Natural killer cell (primary cell): Measurements from ENCODE around the gene MMP28. TPM values are rescaled to one million over a fixed set of nuclear protein-coding genes. Genes with fewer than 3 reads are reported as not detected.

ENCODE experiments used
- ATAC-seq, 3 donors: fragments of 150-1000 bp in 2 of 3; fragments of 200-7000 bp in 1 of 3; cut with Tn5 transposase; 1 replicate in 1 of 3; 2 replicates in 2 of 3; pipeline ENCODE4 v1.10.0; 2021; ENCODE audit warnings: mild to moderate bottlenecking in 2 of 3, moderate library complexity in 2 of 3
- DNase-seq, 2 donors: peaks; one replicate each; pipeline versions ENCODE4 v3.0.0 to v3.0.0-alpha.2; 2013 to 2021; ENCODE audit warnings: mixed read lengths in 1 of 2
- H3K27ac ChIP-seq: one replicate; pipeline ENCODE4 v1.5.1; 2013; ENCODE audit warnings: mild to moderate bottlenecking, low read length
- H3K27me3 ChIP-seq: one replicate; pipeline ENCODE4 v1.6.1; 2013; ENCODE audit warnings: low read length; ENCODE audit not compliant: control insufficient read depth, insufficient read depth
- H3K36me3 ChIP-seq: one replicate; pipeline ENCODE4 v1.6.1; 2013; ENCODE audit warnings: low read length; ENCODE audit not compliant: control insufficient read depth, insufficient read depth
- H3K4me1 ChIP-seq: one replicate; pipeline ENCODE4 v1.6.1; 2013; ENCODE audit warnings: low read length; ENCODE audit not compliant: control insufficient read depth, insufficient read depth
- H3K4me3 ChIP-seq: one replicate; pipeline ENCODE4 v1.5.1; 2013; ENCODE audit warnings: low read length
- H3K9me3 ChIP-seq: one replicate; pipeline ENCODE4 v1.6.1; 2013; ENCODE audit warnings: low read length; ENCODE audit not compliant: control insufficient read depth, insufficient read depth
- H3K27ac Mint-ChIP-seq, 2 donors: one replicate each; pipeline ENCODE4 v1.8.0; 2022; ENCODE audit warnings: mild to moderate bottlenecking in 2 of 2, mixed read lengths in 2 of 2, moderate library complexity in 1 of 2
- H3K27me3 Mint-ChIP-seq, 2 donors: one replicate each; pipeline ENCODE4 v1.8.0; 2022; ENCODE audit warnings: low read depth in 2 of 2, mixed read lengths in 2 of 2
- H3K36me3 Mint-ChIP-seq: one replicate; pipeline ENCODE4 v1.8.0; 2022; ENCODE audit warnings: mixed read lengths
- H3K4me1 Mint-ChIP-seq, 2 donors: one replicate each; pipeline ENCODE4 v1.8.0; 2022; ENCODE audit warnings: mixed read lengths in 2 of 2
- H3K4me3 Mint-ChIP-seq: one replicate; pipeline ENCODE4 v1.8.0; 2022; ENCODE audit warnings: mild to moderate bottlenecking, moderate library complexity, mixed read lengths
- H3K9me3 Mint-ChIP-seq, 2 donors: one replicate each; pipeline ENCODE4 v1.8.0; 2022; ENCODE audit warnings: mixed read lengths in 2 of 2
- CTCF ChIP-seq: fragments of 200-600 bp; IDR thresholded peaks from one replicate; pipeline ENCODE4 v1.8.0; 2022; ENCODE audit warnings: antibody characterized with exemption
- WGBS: methylation state at CpG from one replicate; pipeline ENCODE4 v1.1.7; 2013; ENCODE audit warnings: missing lambda C conversion rate; ENCODE audit not compliant: insufficient coverage; 5-methylcytosine and 5-hydroxymethylcytosine counted together
- intact Hi-C: fragments of 100-400 bp; cut with micrococcal nuclease; formaldehyde crosslinking; loops from one replicate; pipeline ENCODE4 v1.14.2; 2022
- total RNA-seq, 4 donors: library from RNA; stranded (reverse); fragments of 120-200 nt in 1 of 4; gene quantifications; one replicate each; pipeline versions ENCODE4 v1.2.3 to v1.2.4, GENCODE V29; 2013 to 2022

MMP28 gene
- total RNA-seq, 3 donors from 2014 or later (not counting 1 experiment from before 2014, with no cell fraction given) = 1.1 TPM; not detected in 2

- TF ChIP-seq CTCF = no peak
- Histone ChIP-seq H3K4me1 (peaks cover 4% of the 10 kb centered on the region), H3K4me3 (no peak overlapping the region), H3K36me3 (peaks cover 79% of the 10 kb centered on the region), H3K27me3 (no peaks in the 10 kb centered on the region), H3K27ac (no peak overlapping the region), H3K9me3 (no peaks in the 10 kb centered on the region)
- no peaks in the 10 kb centered on the region for H3K9me3 Mint-ChIP-seq
- DNase-seq (no peak), ATAC-seq (no peak)
- no peaks in the 10 kb centered on the region for H3K27me3 Mint-ChIP-seq
- H3K4me3 Mint-ChIP-seq = no peak overlapping the region
- peaks cover 16 to 22% of the 10 kb centered on the region in 2 donors for H3K4me1 Mint-ChIP-seq
- peaks cover 16% of the 10 kb centered on the region for H3K36me3 Mint-ChIP-seq
- H3K27ac Mint-ChIP-seq = peak overlapping the region in 1 of 2 donors; percentile 44
- intact Hi-C loops = no loop called here
- 96% methylated on average over 2 of the region's 2 CpGs for WGBS
Observed at GRCh38 chr17:35821308-35821707, 25.9 kb upstream of the MMP28 start.

- no peak for TF ChIP-seq CTCF
- Mint-ChIP-seq H3K36me3 (peaks cover 16% of the 10 kb centered on the region), H3K4me3 (no peak overlapping the region), H3K4me1 (peaks cover 16 to 35% of the 10 kb centered on the region in 2 donors), H3K27me3 (no peaks in the 10 kb centered on the region), H3K27ac (peak overlapping the region in 1 of 2 donors; percentile 49), H3K9me3 (no peaks in the 10 kb centered on the region)
- Histone ChIP-seq H3K4me1 (peaks cover 4% of the 10 kb centered on the region), H3K4me3 (no peak overlapping the region), H3K9me3 (no peaks in the 10 kb centered on the region), H3K36me3 (peaks cover 64% of the 10 kb centered on the region), H3K27ac (no peak overlapping the region), H3K27me3 (no peaks in the 10 kb centered on the region)
- intact Hi-C loops = no loop called here
- WGBS = 96% methylated on average over 1 of the region's 1 CpG
- DNase-seq (no peak), ATAC-seq (no peak)
Observed at GRCh38 chr17:35819455-35819854, 24.0 kb upstream of the MMP28 start.

- ATAC-seq (no peak), DNase-seq (no peak)
- no peaks in the 10 kb centered on the region for H3K9me3 ChIP-seq
- Mint-ChIP-seq H3K27me3 (no peaks in the 10 kb centered on the region), H3K27ac (peak overlapping the region; percentile 49 to 63), H3K4me3 (peak overlapping the region; percentile 17), H3K4me1 (peaks cover 23 to 40% of the 10 kb centered on the region in 2 donors), H3K36me3 (peaks cover 8% of the 10 kb centered on the region), H3K9me3 (no peaks in the 10 kb centered on the region)
- intact Hi-C loops = no loop called here
- peaks cover 45% of the 10 kb centered on the region for H3K36me3 ChIP-seq
- no CpG with 5 or more reads among the region's 1 CpG for WGBS
- TF ChIP-seq CTCF = no peak
- no peak overlapping the region for H3K4me3 ChIP-seq
- H3K27me3 ChIP-seq = no peaks in the 10 kb centered on the region
- peaks cover 4% of the 10 kb centered on the region for H3K4me1 ChIP-seq
- H3K27ac ChIP-seq = no peak overlapping the region
Observed at GRCh38 chr17:35817196-35817595, 21.8 kb upstream of the MMP28 start.

GRCh38 chr17:35816723-35817122 is 21.3 kb upstream of the MMP28 start:
- H3K4me3 Mint-ChIP-seq = no peak overlapping the region
- no peaks in the 10 kb centered on the region for H3K27me3 Mint-ChIP-seq
- no peaks in the 10 kb centered on the region for H3K27me3 ChIP-seq
- H3K27ac ChIP-seq = no peak overlapping the region
- no peak overlapping the region for H3K4me3 ChIP-seq
- no peaks in the 10 kb centered on the region for H3K9me3 Mint-ChIP-seq
- peaks cover 44% of the 10 kb centered on the region for H3K36me3 ChIP-seq
- no peaks in the 10 kb centered on the region for H3K9me3 ChIP-seq
- 82% methylated on average over 5 of the region's 5 CpGs for WGBS
- H3K4me1 Mint-ChIP-seq = peaks cover 26 to 43% of the 10 kb centered on the region in 2 donors
- DNase-seq (no peak), ATAC-seq (no peak)
- H3K27ac Mint-ChIP-seq = peak overlapping the region; percentile 49 to 63
- peaks cover 8% of the 10 kb centered on the region for H3K36me3 Mint-ChIP-seq
- H3K4me1 ChIP-seq = peaks cover 4% of the 10 kb centered on the region
- TF ChIP-seq CTCF = no peak
- intact Hi-C loops = no loop called here
